WTC11 (cell line): Measurements from ENCODE around the gene CSF1R. TPM values are rescaled to one million over a fixed set of nuclear protein-coding genes. Genes with fewer than 3 reads are reported as not detected.

ENCODE experiments used
- ATAC-seq: fragments of 200-7000 bp; cut with Tn5 transposase; 2 replicates; pipeline ENCODE4 v1.10.0; 2021; ENCODE audit warnings: mild to moderate bottlenecking, moderate library complexity
- CTCF ChIA-PET: fragments of 300-600 bp; sonication (Branson Sonifier 250); formaldehyde crosslinking; loops from one replicate; lab custom pipeline; 2021; ENCODE audit warnings: antibody characterized with exemption; lab: Charles Lee
- POLR2A ChIA-PET: fragments of 350-600 bp; sonication (Branson Sonifier 250); formaldehyde crosslinking; loops from one replicate; lab custom pipeline; 2021; ENCODE audit warnings: antibody characterized with exemption; lab: Charles Lee
- DNase-seq: peaks from one replicate; pipeline ENCODE4 v3.0.0; 2021; ENCODE audit warnings: low spot score
- H3K27ac Mint-ChIP-seq: 2 replicates; pipeline ENCODE4 v1.8.0; 2021; ENCODE audit warnings: mixed read lengths
- H3K27me3 Mint-ChIP-seq: 2 replicates; pipeline ENCODE4 v1.8.0; 2021; ENCODE audit warnings: low read depth, mild to moderate bottlenecking, moderate library complexity, mixed read lengths
- H3K36me3 Mint-ChIP-seq: 2 replicates; pipeline ENCODE4 v1.8.0; 2021; ENCODE audit warnings: mixed read lengths
- H3K4me1 Mint-ChIP-seq: 2 replicates; pipeline ENCODE4 v1.8.0; 2022; ENCODE audit warnings: mixed read lengths
- H3K4me3 Mint-ChIP-seq: 2 replicates; pipeline ENCODE4 v1.8.0; 2021; ENCODE audit warnings: mild to moderate bottlenecking, moderate library complexity, mixed read lengths
- H3K9me3 Mint-ChIP-seq: 2 replicates; pipeline ENCODE4 v1.8.0; 2021; ENCODE audit warnings: mixed read lengths
- ATF1 ChIP-seq: sonication (generic); formaldehyde crosslinking; IDR thresholded peaks from 2 replicates; pipeline ENCODE4 v1.8.1; 2023; ENCODE audit warnings: mild to moderate bottlenecking, moderate library complexity, missing genetic modification reagents
- JAZF1 ChIP-seq: fragments of 250-450 bp; sonication (Bioruptor Pico); IDR thresholded peaks from 2 replicates; pipeline ENCODE4 v1.9.0; 2021; ENCODE audit warnings: moderate library complexity, mild to moderate bottlenecking, inconsistent platforms
- JUN ChIP-seq: sonication (generic); formaldehyde crosslinking; IDR thresholded peaks from 2 replicates; pipeline ENCODE4 v1.8.0; 2023; ENCODE audit warnings: mild to moderate bottlenecking, missing genetic modification reagents
- KAT7 ChIP-seq: sonication (generic); formaldehyde crosslinking; IDR thresholded peaks from 2 replicates; pipeline ENCODE4 v1.8.1; 2023; ENCODE audit warnings: missing genetic modification reagents, mild to moderate bottlenecking, borderline replicate concordance
- MYBL2 ChIP-seq: sonication (generic); formaldehyde crosslinking; IDR thresholded peaks from 2 replicates; pipeline ENCODE4 v1.8.1; 2023; ENCODE audit warnings: mild to moderate bottlenecking, moderate library complexity, missing genetic modification reagents
- SMAD3 ChIP-seq: sonication (generic); formaldehyde crosslinking; IDR thresholded peaks from 2 replicates; pipeline ENCODE4 v1.8.0; 2022; ENCODE audit warnings: missing genetic modification reagents, mild to moderate bottlenecking, borderline replicate concordance
- SP1 ChIP-seq: sonication (generic); formaldehyde crosslinking; conservative IDR thresholded peaks from 2 replicates; pipeline ENCODE4 v1.8.1; 2022; ENCODE audit warnings: missing genetic modification reagents
- TEAD1 ChIP-seq: sonication (generic); formaldehyde crosslinking; IDR thresholded peaks from 2 replicates; pipeline ENCODE4 v1.8.0; 2022; ENCODE audit warnings: mild to moderate bottlenecking, missing genetic modification reagents
- ZNF219 ChIP-seq: sonication (generic); formaldehyde crosslinking; IDR thresholded peaks from 2 replicates; pipeline ENCODE4 v1.8.0; 2023; ENCODE audit warnings: missing genetic modification reagents, mild to moderate bottlenecking, borderline replicate concordance
- total RNA-seq: library from RNA; stranded (reverse); gene quantifications from 3 replicates; pipeline ENCODE4 v1.2.3, GENCODE V29; 2021
- TF ChIP-seq, protein P1 (sequence below): sonication (generic); formaldehyde crosslinking; IDR thresholded peaks from 2 replicates; pipeline ENCODE4 v1.8.0; 2022; ENCODE audit warnings: mild to moderate bottlenecking, missing genetic modification reagents
- TF ChIP-seq, protein P2 (sequence below): fragments of 250-450 bp; sonication (Bioruptor Pico); IDR thresholded peaks from 2 replicates; pipeline ENCODE4 v1.9.0; 2021; ENCODE audit warnings: mild to moderate bottlenecking, borderline replicate concordance
- TF ChIP-seq, protein P3 (sequence below): sonication (generic); formaldehyde crosslinking; IDR thresholded peaks from 2 replicates; pipeline ENCODE4 v1.8.1; 2022; ENCODE audit warnings: low read depth, missing genetic modification reagents, borderline replicate concordance
- TF ChIP-seq, protein P4 (sequence below): sonication (generic); formaldehyde crosslinking; conservative IDR thresholded peaks from 2 replicates; pipeline ENCODE4 v1.8.1; 2022; ENCODE audit warnings: mild to moderate bottlenecking, missing genetic modification reagents
- TF ChIP-seq, protein P5 (sequence below): sonication (generic); formaldehyde crosslinking; IDR thresholded peaks from 2 replicates; pipeline ENCODE4 v1.8.0; 2023; ENCODE audit warnings: mild to moderate bottlenecking, missing genetic modification reagents
- TF ChIP-seq, protein P6 (sequence below): fragments of 250-450 bp; sonication (Bioruptor Pico); IDR thresholded peaks from 2 replicates; pipeline ENCODE4 v1.9.0; 2021; ENCODE audit warnings: mild to moderate bottlenecking
- TF ChIP-seq, protein P7 (sequence below): sonication (generic); formaldehyde crosslinking; IDR thresholded peaks from 2 replicates; pipeline ENCODE4 v1.8.1; 2022; ENCODE audit warnings: missing genetic modification reagents, borderline replicate concordance

CSF1R gene
- total RNA-seq, 1 experiment from 2014 or later = 0.20 TPM

DNA sequence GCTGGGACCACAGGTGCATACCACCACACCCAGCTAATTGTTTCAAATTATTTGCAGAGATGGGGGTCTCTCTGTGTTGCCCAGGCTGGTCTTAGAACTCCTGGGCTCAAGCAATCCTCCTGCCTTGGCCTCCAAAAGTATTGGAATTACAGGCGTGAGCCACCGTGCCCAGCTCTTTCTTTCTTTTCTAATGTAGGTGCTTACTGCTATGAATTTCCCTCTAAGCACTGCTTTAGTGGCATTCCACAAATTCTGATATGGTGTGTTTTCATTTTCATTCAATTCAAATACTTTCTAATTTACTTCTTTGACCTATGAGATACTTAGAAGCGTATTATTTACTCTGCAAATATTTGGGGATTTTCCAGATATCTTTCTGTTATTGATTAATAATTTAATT lies 70.9 kb downstream of the CSF1R start:
- Mint-ChIP-seq H3K4me1 (peaks cover 4% of the 10 kb centered on the region; the same call in 1 of the 2 replicates), H3K9me3 (peaks cover 16% of the 10 kb centered on the region), H3K27ac (no peak overlapping the region), H3K4me3 (no peak overlapping the region), H3K36me3 (peaks cover 91% of the 10 kb centered on the region), H3K27me3 (no peaks in the 10 kb centered on the region)
- ChIA-PET POLR2A (no interaction called here), CTCF (no interaction called here)
- DNase-seq (no peak), ATAC-seq (no peak)
- TF ChIP-seq TEAD1 (CRISPR knock-in tag) (no peak), SMAD3 (CRISPR knock-in tag) (no peak)
- TF ChIP-seq, protein P1, sequence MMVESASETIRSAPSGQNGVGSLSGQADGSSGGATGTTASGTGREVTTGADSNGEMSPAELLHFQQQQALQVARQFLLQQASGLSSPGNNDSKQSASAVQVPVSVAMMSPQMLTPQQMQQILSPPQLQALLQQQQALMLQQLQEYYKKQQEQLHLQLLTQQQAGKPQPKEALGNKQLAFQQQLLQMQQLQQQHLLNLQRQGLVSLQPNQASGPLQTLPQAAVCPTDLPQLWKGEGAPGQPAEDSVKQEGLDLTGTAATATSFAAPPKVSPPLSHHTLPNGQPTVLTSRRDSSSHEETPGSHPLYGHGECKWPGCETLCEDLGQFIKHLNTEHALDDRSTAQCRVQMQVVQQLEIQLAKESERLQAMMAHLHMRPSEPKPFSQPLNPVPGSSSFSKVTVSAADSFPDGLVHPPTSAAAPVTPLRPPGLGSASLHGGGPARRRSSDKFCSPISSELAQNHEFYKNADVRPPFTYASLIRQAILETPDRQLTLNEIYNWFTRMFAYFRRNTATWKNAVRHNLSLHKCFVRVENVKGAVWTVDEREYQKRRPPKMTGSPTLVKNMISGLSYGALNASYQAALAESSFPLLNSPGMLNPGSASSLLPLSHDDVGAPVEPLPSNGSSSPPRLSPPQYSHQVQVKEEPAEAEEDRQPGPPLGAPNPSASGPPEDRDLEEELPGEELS (CRISPR knock-in tag) = no peak
- TF ChIP-seq, protein P2, sequence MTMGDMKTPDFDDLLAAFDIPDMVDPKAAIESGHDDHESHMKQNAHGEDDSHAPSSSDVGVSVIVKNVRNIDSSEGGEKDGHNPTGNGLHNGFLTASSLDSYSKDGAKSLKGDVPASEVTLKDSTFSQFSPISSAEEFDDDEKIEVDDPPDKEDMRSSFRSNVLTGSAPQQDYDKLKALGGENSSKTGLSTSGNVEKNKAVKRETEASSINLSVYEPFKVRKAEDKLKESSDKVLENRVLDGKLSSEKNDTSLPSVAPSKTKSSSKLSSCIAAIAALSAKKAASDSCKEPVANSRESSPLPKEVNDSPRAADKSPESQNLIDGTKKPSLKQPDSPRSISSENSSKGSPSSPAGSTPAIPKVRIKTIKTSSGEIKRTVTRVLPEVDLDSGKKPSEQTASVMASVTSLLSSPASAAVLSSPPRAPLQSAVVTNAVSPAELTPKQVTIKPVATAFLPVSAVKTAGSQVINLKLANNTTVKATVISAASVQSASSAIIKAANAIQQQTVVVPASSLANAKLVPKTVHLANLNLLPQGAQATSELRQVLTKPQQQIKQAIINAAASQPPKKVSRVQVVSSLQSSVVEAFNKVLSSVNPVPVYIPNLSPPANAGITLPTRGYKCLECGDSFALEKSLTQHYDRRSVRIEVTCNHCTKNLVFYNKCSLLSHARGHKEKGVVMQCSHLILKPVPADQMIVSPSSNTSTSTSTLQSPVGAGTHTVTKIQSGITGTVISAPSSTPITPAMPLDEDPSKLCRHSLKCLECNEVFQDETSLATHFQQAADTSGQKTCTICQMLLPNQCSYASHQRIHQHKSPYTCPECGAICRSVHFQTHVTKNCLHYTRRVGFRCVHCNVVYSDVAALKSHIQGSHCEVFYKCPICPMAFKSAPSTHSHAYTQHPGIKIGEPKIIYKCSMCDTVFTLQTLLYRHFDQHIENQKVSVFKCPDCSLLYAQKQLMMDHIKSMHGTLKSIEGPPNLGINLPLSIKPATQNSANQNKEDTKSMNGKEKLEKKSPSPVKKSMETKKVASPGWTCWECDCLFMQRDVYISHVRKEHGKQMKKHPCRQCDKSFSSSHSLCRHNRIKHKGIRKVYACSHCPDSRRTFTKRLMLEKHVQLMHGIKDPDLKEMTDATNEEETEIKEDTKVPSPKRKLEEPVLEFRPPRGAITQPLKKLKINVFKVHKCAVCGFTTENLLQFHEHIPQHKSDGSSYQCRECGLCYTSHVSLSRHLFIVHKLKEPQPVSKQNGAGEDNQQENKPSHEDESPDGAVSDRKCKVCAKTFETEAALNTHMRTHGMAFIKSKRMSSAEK = no peak

DNA sequence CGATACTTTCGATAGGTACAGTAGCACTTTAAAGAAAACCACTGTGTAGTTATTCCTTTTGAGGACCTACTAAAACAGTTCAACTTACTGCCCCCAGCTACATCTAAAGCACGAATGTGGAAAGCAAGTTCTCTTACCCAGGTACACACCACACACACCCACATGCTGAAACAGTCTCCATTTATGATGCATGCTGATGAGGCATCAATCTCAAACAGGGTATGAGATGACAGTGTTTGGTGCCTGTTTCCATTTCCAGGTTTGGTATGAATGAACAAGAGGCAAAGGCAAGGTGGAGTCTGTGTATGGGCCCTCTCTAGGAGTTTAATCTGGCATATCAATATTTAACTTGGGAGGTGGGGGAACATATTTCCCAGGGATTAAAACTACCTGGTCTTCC lies 71.9 kb downstream of the CSF1R start:
- Mint-ChIP-seq H3K27me3 (no peaks in the 10 kb centered on the region), H3K36me3 (peaks cover 87% of the 10 kb centered on the region), H3K4me1 (no peaks in the 10 kb centered on the region), H3K4me3 (no peak overlapping the region), H3K27ac (no peak overlapping the region), H3K9me3 (peaks cover 16% of the 10 kb centered on the region)
- TF ChIP-seq, protein P3, sequence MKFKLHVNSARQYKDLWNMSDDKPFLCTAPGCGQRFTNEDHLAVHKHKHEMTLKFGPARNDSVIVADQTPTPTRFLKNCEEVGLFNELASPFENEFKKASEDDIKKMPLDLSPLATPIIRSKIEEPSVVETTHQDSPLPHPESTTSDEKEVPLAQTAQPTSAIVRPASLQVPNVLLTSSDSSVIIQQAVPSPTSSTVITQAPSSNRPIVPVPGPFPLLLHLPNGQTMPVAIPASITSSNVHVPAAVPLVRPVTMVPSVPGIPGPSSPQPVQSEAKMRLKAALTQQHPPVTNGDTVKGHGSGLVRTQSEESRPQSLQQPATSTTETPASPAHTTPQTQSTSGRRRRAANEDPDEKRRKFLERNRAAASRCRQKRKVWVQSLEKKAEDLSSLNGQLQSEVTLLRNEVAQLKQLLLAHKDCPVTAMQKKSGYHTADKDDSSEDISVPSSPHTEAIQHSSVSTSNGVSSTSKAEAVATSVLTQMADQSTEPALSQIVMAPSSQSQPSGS = no peak
- TF ChIP-seq MYBL2 (CRISPR knock-in tag) = no peak
- TF ChIP-seq, protein P4, sequence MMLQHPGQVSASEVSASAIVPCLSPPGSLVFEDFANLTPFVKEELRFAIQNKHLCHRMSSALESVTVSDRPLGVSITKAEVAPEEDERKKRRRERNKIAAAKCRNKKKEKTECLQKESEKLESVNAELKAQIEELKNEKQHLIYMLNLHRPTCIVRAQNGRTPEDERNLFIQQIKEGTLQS (CRISPR knock-in tag) = no peak
- no peak for DNase-seq
- ChIA-PET POLR2A (no interaction called here), CTCF (no interaction called here)
- no peak for ATAC-seq

DNA sequence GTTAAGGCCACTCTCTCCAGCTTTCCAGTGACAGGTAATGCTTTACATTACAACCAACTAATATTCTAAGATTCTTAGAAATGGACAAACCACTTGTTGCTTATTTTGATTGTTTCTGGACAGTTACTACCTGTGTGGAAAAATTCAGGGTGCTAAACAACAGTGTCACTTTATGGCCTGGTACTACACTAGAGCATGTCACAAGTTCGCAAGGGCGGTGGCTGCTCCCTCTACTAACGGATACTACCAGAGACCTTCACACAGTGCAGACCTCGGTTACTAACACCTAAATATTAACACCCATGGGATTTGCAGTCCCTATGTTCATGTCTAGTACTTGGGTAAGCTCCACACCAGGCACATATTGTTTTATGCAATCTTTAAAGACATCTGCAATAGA lies 72.4 kb downstream of the CSF1R start:
- ChIA-PET POLR2A (no interaction called here), CTCF (no interaction called here)
- H3K27me3 Mint-ChIP-seq = no peaks in the 10 kb centered on the region
- DNase-seq = no peak
- H3K4me1 Mint-ChIP-seq = no peaks in the 10 kb centered on the region
- H3K36me3 Mint-ChIP-seq = peaks cover 81% of the 10 kb centered on the region
- H3K27ac Mint-ChIP-seq = no peak overlapping the region
- peaks cover 16% of the 10 kb centered on the region for H3K9me3 Mint-ChIP-seq
- no peak for ATAC-seq
- no peak overlapping the region for H3K4me3 Mint-ChIP-seq
- TF ChIP-seq, protein P5, sequence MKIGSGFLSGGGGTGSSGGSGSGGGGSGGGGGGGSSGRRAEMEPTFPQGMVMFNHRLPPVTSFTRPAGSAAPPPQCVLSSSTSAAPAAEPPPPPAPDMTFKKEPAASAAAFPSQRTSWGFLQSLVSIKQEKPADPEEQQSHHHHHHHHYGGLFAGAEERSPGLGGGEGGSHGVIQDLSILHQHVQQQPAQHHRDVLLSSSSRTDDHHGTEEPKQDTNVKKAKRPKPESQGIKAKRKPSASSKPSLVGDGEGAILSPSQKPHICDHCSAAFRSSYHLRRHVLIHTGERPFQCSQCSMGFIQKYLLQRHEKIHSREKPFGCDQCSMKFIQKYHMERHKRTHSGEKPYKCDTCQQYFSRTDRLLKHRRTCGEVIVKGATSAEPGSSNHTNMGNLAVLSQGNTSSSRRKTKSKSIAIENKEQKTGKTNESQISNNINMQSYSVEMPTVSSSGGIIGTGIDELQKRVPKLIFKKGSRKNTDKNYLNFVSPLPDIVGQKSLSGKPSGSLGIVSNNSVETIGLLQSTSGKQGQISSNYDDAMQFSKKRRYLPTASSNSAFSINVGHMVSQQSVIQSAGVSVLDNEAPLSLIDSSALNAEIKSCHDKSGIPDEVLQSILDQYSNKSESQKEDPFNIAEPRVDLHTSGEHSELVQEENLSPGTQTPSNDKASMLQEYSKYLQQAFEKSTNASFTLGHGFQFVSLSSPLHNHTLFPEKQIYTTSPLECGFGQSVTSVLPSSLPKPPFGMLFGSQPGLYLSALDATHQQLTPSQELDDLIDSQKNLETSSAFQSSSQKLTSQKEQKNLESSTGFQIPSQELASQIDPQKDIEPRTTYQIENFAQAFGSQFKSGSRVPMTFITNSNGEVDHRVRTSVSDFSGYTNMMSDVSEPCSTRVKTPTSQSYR (CRISPR knock-in tag) = no peak
- TF ChIP-seq KAT7 (CRISPR knock-in tag) = no peak
- TF ChIP-seq, protein P4 (CRISPR knock-in tag) = no peak
- TF ChIP-seq TEAD1 (CRISPR knock-in tag) = no peak
- TF ChIP-seq SP1 (CRISPR knock-in tag) = no peak
- no peak for TF ChIP-seq JUN (CRISPR knock-in tag)
- no peak for TF ChIP-seq ATF1 (CRISPR knock-in tag)
- TF ChIP-seq, protein P6, sequence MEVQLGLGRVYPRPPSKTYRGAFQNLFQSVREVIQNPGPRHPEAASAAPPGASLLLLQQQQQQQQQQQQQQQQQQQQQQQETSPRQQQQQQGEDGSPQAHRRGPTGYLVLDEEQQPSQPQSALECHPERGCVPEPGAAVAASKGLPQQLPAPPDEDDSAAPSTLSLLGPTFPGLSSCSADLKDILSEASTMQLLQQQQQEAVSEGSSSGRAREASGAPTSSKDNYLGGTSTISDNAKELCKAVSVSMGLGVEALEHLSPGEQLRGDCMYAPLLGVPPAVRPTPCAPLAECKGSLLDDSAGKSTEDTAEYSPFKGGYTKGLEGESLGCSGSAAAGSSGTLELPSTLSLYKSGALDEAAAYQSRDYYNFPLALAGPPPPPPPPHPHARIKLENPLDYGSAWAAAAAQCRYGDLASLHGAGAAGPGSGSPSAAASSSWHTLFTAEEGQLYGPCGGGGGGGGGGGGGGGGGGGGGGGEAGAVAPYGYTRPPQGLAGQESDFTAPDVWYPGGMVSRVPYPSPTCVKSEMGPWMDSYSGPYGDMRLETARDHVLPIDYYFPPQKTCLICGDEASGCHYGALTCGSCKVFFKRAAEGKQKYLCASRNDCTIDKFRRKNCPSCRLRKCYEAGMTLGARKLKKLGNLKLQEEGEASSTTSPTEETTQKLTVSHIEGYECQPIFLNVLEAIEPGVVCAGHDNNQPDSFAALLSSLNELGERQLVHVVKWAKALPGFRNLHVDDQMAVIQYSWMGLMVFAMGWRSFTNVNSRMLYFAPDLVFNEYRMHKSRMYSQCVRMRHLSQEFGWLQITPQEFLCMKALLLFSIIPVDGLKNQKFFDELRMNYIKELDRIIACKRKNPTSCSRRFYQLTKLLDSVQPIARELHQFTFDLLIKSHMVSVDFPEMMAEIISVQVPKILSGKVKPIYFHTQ (CRISPR knock-in tag) = no peak
- no peak for TF ChIP-seq ZNF219 (CRISPR knock-in tag)
- TF ChIP-seq, protein P7, sequence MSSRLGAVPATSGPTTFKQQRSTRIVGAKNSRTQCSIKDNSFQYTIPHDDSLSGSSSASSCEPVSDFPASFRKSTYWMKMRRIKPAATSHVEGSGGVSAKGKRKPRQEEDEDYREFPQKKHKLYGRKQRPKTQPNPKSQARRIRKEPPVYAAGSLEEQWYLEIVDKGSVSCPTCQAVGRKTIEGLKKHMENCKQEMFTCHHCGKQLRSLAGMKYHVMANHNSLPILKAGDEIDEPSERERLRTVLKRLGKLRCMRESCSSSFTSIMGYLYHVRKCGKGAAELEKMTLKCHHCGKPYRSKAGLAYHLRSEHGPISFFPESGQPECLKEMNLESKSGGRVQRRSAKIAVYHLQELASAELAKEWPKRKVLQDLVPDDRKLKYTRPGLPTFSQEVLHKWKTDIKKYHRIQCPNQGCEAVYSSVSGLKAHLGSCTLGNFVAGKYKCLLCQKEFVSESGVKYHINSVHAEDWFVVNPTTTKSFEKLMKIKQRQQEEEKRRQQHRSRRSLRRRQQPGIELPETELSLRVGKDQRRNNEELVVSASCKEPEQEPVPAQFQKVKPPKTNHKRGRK (CRISPR knock-in tag) = no peak
- TF ChIP-seq JAZF1 = no peak
